Breast epithelium (tissue), 4 donors: ENCODE data around the gene RCAN3. TPM values are rescaled to one million over a fixed set of nuclear protein-coding genes. Genes with fewer than 3 reads are reported as not detected.
"Not testable (repeated sequence)": the region's sequence is repeated elsewhere in the genome, so short reads cannot be mapped to it uniquely, and the experiment has no call there.

ENCODE experiments used
- DNase-seq, 2 donors: peaks; one replicate each; pipeline ENCODE4 v3.0.0-alpha.2; 2019; ENCODE audit warnings: low spot score in 2 of 2
- H3K27ac ChIP-seq, 2 donors: fragments of 200-600 bp; sonication (generic) in 1 of 2; one replicate each; pipeline ENCODE4 v1.5.1; 2016 to 2019; ENCODE audit warnings: mild to moderate bottlenecking in 1 of 2
- H3K27me3 ChIP-seq, 2 donors: fragments of 200-600 bp; sonication (generic) in 1 of 2; one replicate each; pipeline versions ENCODE4 v1.5.1 to v1.6.0; 2017 to 2019; ENCODE audit warnings: control low read depth in 1 of 2, mild to moderate bottlenecking in 1 of 2
- H3K36me3 ChIP-seq: fragments of 200-600 bp; one replicate; pipeline ENCODE4 v1.5.1; 2019
- H3K4me1 ChIP-seq, 2 donors: fragments of 200-600 bp; sonication (generic); one replicate each; pipeline ENCODE4 v1.5.1; 2016 to 2019; ENCODE audit warnings: control low read depth in 1 of 2
- H3K4me3 ChIP-seq, 3 donors: fragments of 200-600 bp; sonication (generic); 1 replicate in 2 of 3; 2 replicates in 1 of 3; pipeline ENCODE4 v1.5.1; 2016 to 2019; ENCODE audit warnings: mild to moderate bottlenecking in 3 of 3, moderate library complexity in 2 of 3
- H3K9me3 ChIP-seq, 2 donors: fragments of 200-600 bp; sonication (generic) in 1 of 2; one replicate each; pipeline ENCODE4 v1.5.1; 2016 to 2019; ENCODE audit warnings: control low read depth in 1 of 2
- POLR2A ChIP-seq: fragments of 450-650 bp; IDR thresholded peaks from one replicate; pipeline ENCODE4 v1.6.1; 2016; ENCODE audit warnings: antibody characterized with exemption, mild to moderate bottlenecking, moderate library complexity
- POLR2AphosphoS5 ChIP-seq, 3 donors: sonication (generic); formaldehyde crosslinking; IDR thresholded peaks; one replicate each; pipeline ENCODE4 v1.6.1; 2017; ENCODE audit warnings: antibody characterized with exemption in 3 of 3
- intact Hi-C: fragments of 100-400 bp; cut with DNase I; formaldehyde crosslinking; loops from one replicate; pipeline ENCODE4 v1.15.1; 2023; ENCODE audit warnings: low total_unique reads
- total RNA-seq, 3 donors: library from RNA; depleted of rRNA; stranded (reverse); fragments of >200 nt; gene quantifications; one replicate each; pipeline ENCODE4 v1.1.0, GENCODE V29; 2016
- TF ChIP-seq, protein P1 (sequence below), 3 donors: fragments of 450-650 bp; IDR thresholded peaks; one replicate each; pipeline ENCODE4 v1.5.1; 2016 to 2017; ENCODE audit warnings: antibody characterized with exemption in 3 of 3, mild to moderate bottlenecking in 3 of 3, moderate library complexity in 3 of 3

Gene RCAN3
- total RNA-seq, 3 donors from 2014 or later = 5.0 to 22.7 (median 8.8) TPM

DNA sequence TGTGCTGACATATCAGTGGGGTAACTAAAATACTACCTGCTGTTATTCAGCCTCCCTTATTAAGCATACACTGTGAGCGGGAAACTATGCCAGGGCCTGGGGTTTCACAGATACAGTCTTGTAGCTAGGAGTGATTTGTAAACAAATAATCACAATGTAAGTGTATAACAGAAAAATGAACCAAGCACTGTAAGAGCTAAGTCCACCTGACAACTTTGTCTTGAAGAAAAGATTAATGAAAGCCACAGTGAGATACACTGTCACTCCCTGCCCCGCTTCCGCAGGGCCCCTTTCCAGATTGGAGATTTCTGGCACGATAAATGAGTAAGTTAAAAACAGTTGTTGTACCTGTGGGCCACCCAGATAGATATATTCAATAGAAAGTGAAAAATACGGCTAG is 4.8 kb downstream of the RCAN3 start:
- DNase-seq = no peak
- intact Hi-C loops = no loop called here
- TF ChIP-seq, protein P1, sequence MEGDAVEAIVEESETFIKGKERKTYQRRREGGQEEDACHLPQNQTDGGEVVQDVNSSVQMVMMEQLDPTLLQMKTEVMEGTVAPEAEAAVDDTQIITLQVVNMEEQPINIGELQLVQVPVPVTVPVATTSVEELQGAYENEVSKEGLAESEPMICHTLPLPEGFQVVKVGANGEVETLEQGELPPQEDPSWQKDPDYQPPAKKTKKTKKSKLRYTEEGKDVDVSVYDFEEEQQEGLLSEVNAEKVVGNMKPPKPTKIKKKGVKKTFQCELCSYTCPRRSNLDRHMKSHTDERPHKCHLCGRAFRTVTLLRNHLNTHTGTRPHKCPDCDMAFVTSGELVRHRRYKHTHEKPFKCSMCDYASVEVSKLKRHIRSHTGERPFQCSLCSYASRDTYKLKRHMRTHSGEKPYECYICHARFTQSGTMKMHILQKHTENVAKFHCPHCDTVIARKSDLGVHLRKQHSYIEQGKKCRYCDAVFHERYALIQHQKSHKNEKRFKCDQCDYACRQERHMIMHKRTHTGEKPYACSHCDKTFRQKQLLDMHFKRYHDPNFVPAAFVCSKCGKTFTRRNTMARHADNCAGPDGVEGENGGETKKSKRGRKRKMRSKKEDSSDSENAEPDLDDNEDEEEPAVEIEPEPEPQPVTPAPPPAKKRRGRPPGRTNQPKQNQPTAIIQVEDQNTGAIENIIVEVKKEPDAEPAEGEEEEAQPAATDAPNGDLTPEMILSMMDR (IDR thresholded peaks at IDR 0.05) = no peak
- TF ChIP-seq POLR2A = no peak
- no peak for TF ChIP-seq POLR2AphosphoS5 (IDR thresholded peaks at IDR 0.05)
- Histone ChIP-seq H3K36me3 (no peaks in the 10 kb centered on the region), H3K9me3 (no peaks in the 10 kb centered on the region), H3K27ac (no peak overlapping the region), H3K4me3 (no peak overlapping the region), H3K27me3 (no peaks in the 10 kb centered on the region), H3K4me1 (no peaks in the 10 kb centered on the region)

DNA sequence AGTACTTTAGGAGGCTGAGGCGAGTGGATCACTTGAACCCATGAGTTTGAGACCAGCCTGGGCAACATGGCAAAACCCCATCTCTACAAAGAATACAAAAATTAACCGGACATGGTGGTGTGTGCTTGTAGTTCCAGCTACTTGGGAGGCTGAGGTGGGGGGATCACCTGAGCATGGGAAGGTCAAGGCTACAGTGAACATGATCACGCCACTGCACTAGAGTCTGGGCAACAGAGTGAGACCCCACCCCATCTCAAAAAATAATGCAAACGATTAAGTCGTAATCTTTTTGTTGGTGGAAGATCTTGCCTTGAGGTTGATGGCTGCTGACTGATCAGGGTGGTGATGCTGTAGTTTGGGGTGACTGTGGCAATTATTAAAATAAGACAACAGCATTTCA is 6.3 kb downstream of the RCAN3 start:
- Histone ChIP-seq H3K4me3 (no peak overlapping the region), H3K36me3 (no peaks in the 10 kb centered on the region), H3K4me1 (no peaks in the 10 kb centered on the region), H3K9me3 (no peaks in the 10 kb centered on the region), H3K27ac (no peak overlapping the region), H3K27me3 (no peaks in the 10 kb centered on the region)
- DNase-seq = no peak
- intact Hi-C loops = no loop called here
- TF ChIP-seq POLR2AphosphoS5 (IDR thresholded peaks at IDR 0.05) (no peak), POLR2A (no peak)
- TF ChIP-seq, protein P1 (IDR thresholded peaks at IDR 0.05) = no peak

DNA sequence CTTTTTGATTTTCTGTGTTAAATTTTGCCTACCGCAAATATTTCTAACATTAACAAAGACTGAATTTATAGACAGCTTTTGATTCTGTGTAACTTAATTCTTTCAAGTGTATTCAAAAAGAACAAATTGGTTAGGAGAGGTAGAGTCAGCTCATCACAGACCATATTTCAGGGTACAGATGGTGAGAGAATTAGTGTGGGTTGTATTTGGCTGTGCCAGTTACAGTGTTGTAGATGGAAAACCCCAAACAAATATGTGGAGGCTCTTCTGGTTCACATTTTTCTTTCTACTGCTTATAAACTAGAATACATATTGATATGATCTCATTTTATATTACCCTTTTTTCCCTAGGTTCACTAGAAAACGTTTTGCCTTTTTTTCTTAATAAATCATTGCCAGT is 11.1 kb downstream of the RCAN3 start:
- Histone ChIP-seq H3K36me3 (no peaks in the 10 kb centered on the region), H3K4me1 (no peaks in the 10 kb centered on the region), H3K27ac (no peak overlapping the region), H3K9me3 (no peaks in the 10 kb centered on the region), H3K27me3 (no peaks in the 10 kb centered on the region), H3K4me3 (no peak overlapping the region)
- TF ChIP-seq, protein P1 (IDR thresholded peaks at IDR 0.05) = no peak
- no peak for TF ChIP-seq POLR2A
- no peak for DNase-seq
- intact Hi-C loops = no loop called here

DNA sequence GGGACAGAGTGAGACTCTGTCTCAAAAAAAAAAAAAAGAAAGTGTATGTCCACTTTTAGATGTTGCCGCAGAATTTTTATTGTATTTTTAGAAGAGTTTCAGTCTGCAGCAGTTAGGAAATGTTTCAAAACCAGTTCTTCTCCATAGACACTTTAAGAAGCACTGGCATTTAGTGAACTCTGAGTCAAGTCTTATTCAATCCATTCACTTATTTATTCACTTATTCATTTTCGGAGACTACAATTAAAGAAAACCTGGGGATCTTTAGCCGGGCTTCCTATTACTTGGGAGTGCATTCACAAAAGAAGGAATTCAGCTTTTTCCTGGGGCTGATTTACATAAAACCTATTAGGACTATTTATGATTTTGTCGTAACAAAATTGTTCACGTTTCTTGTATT is 12.3 kb downstream of the RCAN3 start:
- TF ChIP-seq POLR2A (no peak), POLR2AphosphoS5 (IDR thresholded peaks at IDR 0.05) (no peak)
- TF ChIP-seq, protein P1 (IDR thresholded peaks at IDR 0.05) = no peak
- Histone ChIP-seq H3K9me3 (no peaks in the 10 kb centered on the region), H3K4me1 (no peaks in the 10 kb centered on the region), H3K27ac (peak overlapping the region in 1 of 2 donors; percentile 61), H3K27me3 (no peaks in the 10 kb centered on the region), H3K36me3 (no peaks in the 10 kb centered on the region), H3K4me3 (no peak overlapping the region)
- intact Hi-C loops = loop anchor here (5.0 kb wide), 1 partner anchor 88 kb away; no protein-coding TSS in a partner anchor
- DNase-seq = no peak

DNA sequence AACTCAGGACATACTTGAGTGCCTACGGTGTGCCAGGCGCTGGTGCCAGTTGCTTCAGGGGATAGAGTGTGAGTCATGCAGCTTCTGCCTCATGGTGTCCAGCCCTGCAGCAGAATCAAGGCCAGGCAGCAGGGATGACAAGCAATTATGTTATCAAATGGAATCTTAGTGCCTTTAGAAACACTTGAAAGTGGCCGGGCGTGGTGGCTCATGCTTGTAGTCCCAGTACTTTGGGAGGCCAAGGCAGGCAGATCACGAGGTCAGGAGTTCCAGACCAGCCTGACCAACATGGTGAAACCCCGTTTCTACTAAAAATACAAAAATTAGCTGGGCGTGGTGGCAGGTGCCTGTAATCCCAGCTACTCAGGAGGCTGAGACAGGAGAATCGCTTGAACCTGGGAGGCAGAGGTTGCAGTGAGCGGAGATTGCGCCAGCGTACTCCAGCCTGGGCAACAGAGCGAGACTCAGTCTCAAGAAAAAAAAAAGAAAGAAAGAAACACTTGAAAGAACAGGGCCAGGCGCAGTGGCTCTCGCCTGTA is 13.1 kb downstream of the RCAN3 start:
- peak overlapping the region; percentile 40 to 61 for H3K27ac ChIP-seq
- TF ChIP-seq POLR2AphosphoS5 (IDR thresholded peaks at IDR 0.05) = peak in 2 of 3 donors; percentile 31 to 45

DNA sequence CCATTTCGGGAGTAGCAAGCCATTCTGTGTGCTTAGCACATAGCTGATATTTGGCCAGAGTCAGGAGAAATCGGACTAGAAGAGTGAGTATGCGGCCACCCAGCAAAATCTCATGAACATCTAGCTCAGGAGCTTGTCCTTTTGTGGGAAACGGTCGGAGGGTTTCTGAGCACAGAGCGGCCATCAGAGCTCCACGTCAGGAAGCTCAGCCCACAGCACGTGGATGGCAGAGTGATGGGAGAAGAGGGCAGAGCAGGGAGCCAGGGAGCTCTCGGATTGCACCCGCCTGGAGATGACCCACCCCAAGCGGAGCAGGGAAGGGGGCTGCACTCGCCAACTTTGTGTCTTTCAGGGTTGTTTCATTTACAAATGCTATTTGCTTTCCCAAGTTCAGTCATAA is 13.9 kb downstream of the RCAN3 start:
- Histone ChIP-seq H3K27ac (peak overlapping the region in 1 of 2 donors; percentile 61), H3K27me3 (no peaks in the 10 kb centered on the region), H3K9me3 (no peaks in the 10 kb centered on the region), H3K4me3 (no peak overlapping the region), H3K36me3 (no peaks in the 10 kb centered on the region), H3K4me1 (no peaks in the 10 kb centered on the region)
- intact Hi-C loops = loop anchor here (5.0 kb wide), 1 partner anchor 89 kb away; no protein-coding TSS in a partner anchor
- no peak for DNase-seq
- no peak for TF ChIP-seq POLR2AphosphoS5 (IDR thresholded peaks at IDR 0.05)
- TF ChIP-seq POLR2A = no peak
- TF ChIP-seq, protein P1 (IDR thresholded peaks at IDR 0.05) = no peak

More for the DNA sequence above, 13.1 kb downstream of the RCAN3 start:
- H3K9me3 ChIP-seq, H3K36me3 ChIP-seq, H3K27me3 ChIP-seq, H3K4me1 ChIP-seq, H3K4me3 ChIP-seq: not testable (repeated sequence)
- intact Hi-C loops = loop anchor here (5.0 kb wide), 1 partner anchor 88 kb away; no protein-coding TSS in a partner anchor
- peak; percentile 80 to 81 for DNase-seq
